GM03348 (cell line): ENCODE measurements around the gene FSTL4.

Experiments
- DNase-seq: peaks from one replicate; pipeline ENCODE4 v3.0.0; 2012; ENCODE audit warnings: low spot score

FSTL4 gene

GRCh38 chr5:133366438-133366837 is 245.9 kb downstream of the FSTL4 start:
- DNase-seq, result no peak

- DNase-seq, result no peak
These were observed 246.6 kb downstream of the FSTL4 start for GRCh38 chr5:133365738-133366137.

GRCh38 chr5:133364936-133365707 is 247.2 kb downstream of the FSTL4 start:
- DNase-seq, result no peak

- DNase-seq, result no peak
These were observed 248.3 kb downstream of the FSTL4 start for GRCh38 chr5:133363807-133364587.

- no peak for DNase-seq
These were observed 249.9 kb downstream of the FSTL4 start for GRCh38 chr5:133362438-133362837.

- DNase-seq, result no peak
These were observed 250.4 kb downstream of the FSTL4 start for GRCh38 chr5:133361922-133362321.

GRCh38 chr5:133360693-133361472 is 251.5 kb downstream of the FSTL4 start:
- no peak for DNase-seq

- no peak for DNase-seq
These were observed 252.5 kb downstream of the FSTL4 start for GRCh38 chr5:133359861-133360260.

GRCh38 chr5:133358271-133358670 is 254.1 kb downstream of the FSTL4 start:
- no peak for DNase-seq

- DNase-seq, result no peak
These were observed 254.6 kb downstream of the FSTL4 start for GRCh38 chr5:133357758-133358157.

- DNase-seq, result no peak
These were observed 255.3 kb downstream of the FSTL4 start for GRCh38 chr5:133356984-133357421.

GRCh38 chr5:133356396-133356983 is 255.9 kb downstream of the FSTL4 start:
- no peak for DNase-seq

- no peak for DNase-seq
These were observed 257.8 kb downstream of the FSTL4 start for GRCh38 chr5:133354323-133355185.

GRCh38 chr5:133353741-133354140 is 258.6 kb downstream of the FSTL4 start:
- DNase-seq, result no peak

GRCh38 chr5:133348406-133348805 is 263.9 kb downstream of the FSTL4 start:
- no peak for DNase-seq

- DNase-seq, result no peak
These were observed 265.3 kb downstream of the FSTL4 start for GRCh38 chr5:133347039-133347438.

GRCh38 chr5:133344266-133344665 is 268.1 kb downstream of the FSTL4 start:
- no peak for DNase-seq

GRCh38 chr5:133343196-133343595 is 269.1 kb downstream of the FSTL4 start:
- DNase-seq, result no peak

- no peak for DNase-seq
These were observed 270.2 kb downstream of the FSTL4 start for GRCh38 chr5:133341915-133342710.

- DNase-seq, result no peak
These were observed 271.0 kb downstream of the FSTL4 start for GRCh38 chr5:133341296-133341695.
